Sigmoid colon (tissue), 4 donors: ENCODE data around the gene MGMT.

Experiments used
- POLR2A ChIP-seq, 2 donors: fragments of 450-650 bp; IDR thresholded peaks; one replicate each; pipeline ENCODE4 v1.6.1; 2016; ENCODE audit warnings: antibody characterized with exemption in 2 of 2, mild to moderate bottlenecking in 2 of 2, moderate library complexity in 2 of 2
- POLR2AphosphoS5 ChIP-seq, 4 donors: sonication (generic); formaldehyde crosslinking; IDR thresholded peaks; one replicate each; pipeline ENCODE4 v1.6.1; 2017; ENCODE audit warnings: antibody characterized with exemption in 4 of 4

DNA sequence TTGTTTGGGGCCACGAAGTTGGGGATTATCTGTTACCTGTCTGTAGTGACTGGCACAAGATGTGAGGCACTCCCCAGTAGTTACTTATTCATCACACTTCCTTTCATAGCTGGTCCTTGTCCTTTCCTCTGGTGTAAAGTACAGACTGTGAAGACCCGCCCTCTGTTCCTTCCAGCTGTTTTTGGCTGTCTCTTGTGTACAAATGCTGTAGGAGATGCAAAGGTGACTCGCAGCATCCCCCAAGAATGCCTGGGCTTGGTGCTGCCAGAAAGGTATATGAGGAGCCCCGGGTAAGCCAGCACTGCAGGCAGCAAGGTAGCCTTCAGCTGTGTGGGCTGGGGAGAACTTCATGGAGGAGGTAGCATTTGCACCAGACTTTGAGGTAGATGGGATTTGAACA, 260.5 kb downstream of the MGMT start:
- TF ChIP-seq POLR2AphosphoS5 (IDR thresholded peaks at IDR 0.05): no peak
- TF ChIP-seq POLR2A (IDR thresholded peaks at IDR 0.05): no peak
